H9 (cell line): ENCODE measurements around the gene FOXK1. TPM values are rescaled to one million over a fixed set of nuclear protein-coding genes. Genes with fewer than 3 reads are reported as not detected.

Source experiments
- DNase-seq: peaks from one replicate; pipeline ENCODE4 v3.0.0-alpha.2; 2017
- H2AFZ ChIP-seq: one replicate; pipeline ENCODE4 v1.6.1; 2013; ENCODE audit warnings: mild to moderate bottlenecking, low read length, control low read depth, moderate library complexity
- H2AK5ac ChIP-seq: 2 replicates; pipeline ENCODE4 v1.6.1; 2013; ENCODE audit warnings: low read length, control low read depth, mixed read lengths; ENCODE audit not compliant: insufficient read length
- H2BK120ac ChIP-seq: one replicate; pipeline ENCODE4 v1.6.1; 2013; ENCODE audit warnings: low read depth, mild to moderate bottlenecking, low read length, control low read depth, inconsistent platforms; ENCODE audit not compliant: poor library complexity, severe bottlenecking
- H2BK12ac ChIP-seq: 2 replicates; pipeline ENCODE4 v1.6.1; 2013; ENCODE audit warnings: low read length, control low read depth, mixed read lengths, low read depth; ENCODE audit not compliant: insufficient read length
- H2BK15ac ChIP-seq: 2 replicates; pipeline ENCODE4 v1.6.1; 2013; ENCODE audit warnings: low read depth, low read length, control low read depth
- H2BK20ac ChIP-seq: one replicate; pipeline ENCODE4 v1.6.1; 2013; ENCODE audit warnings: low read depth, mild to moderate bottlenecking, low read length, control low read depth, inconsistent platforms; ENCODE audit not compliant: poor library complexity, severe bottlenecking
- H2BK5ac ChIP-seq: 2 replicates; pipeline ENCODE4 v1.6.1; 2013; ENCODE audit warnings: low read length, control low read depth, mixed read lengths; ENCODE audit not compliant: insufficient read length
- H3K14ac ChIP-seq: 2 replicates; pipeline ENCODE4 v1.6.1; 2013; ENCODE audit warnings: low read length, control low read depth; ENCODE audit not compliant: insufficient read depth
- H3K18ac ChIP-seq: 2 replicates; pipeline ENCODE4 v1.6.1; 2013; ENCODE audit warnings: low read depth, mild to moderate bottlenecking, mixed read lengths, low read length, control low read depth; ENCODE audit not compliant: insufficient read length
- H3K23ac ChIP-seq: 2 replicates; pipeline ENCODE4 v1.6.1; 2013; ENCODE audit warnings: low read length, control low read depth, mixed read lengths, low read depth; ENCODE audit not compliant: insufficient read length
- H3K23me2 ChIP-seq: 2 replicates; pipeline ENCODE4 v1.6.1; 2013; ENCODE audit warnings: low read depth, mild to moderate bottlenecking, mixed read lengths, low read length, control low read depth; ENCODE audit not compliant: insufficient read length, poor library complexity, severe bottlenecking
- H3K27ac ChIP-seq: 2 replicates; pipeline ENCODE4 v1.5.1; 2013; ENCODE audit warnings: low read length, control low read depth, mixed read lengths, low read depth; ENCODE audit not compliant: insufficient read length
- H3K27me3 ChIP-seq: 2 replicates; pipeline ENCODE4 v1.6.1; 2013; ENCODE audit warnings: low read length, control low read depth, inconsistent platforms; ENCODE audit not compliant: insufficient read depth
- H3K4ac ChIP-seq: 2 replicates; pipeline ENCODE4 v1.6.1; 2013; ENCODE audit warnings: low read depth, mild to moderate bottlenecking, control low read depth, inconsistent platforms, low read length, moderate library complexity
- H3K4me1 ChIP-seq: 2 replicates; pipeline ENCODE4 v1.6.1; 2013; ENCODE audit warnings: low read length, control low read depth, inconsistent platforms; ENCODE audit not compliant: insufficient read depth
- H3K4me2 ChIP-seq: 2 replicates; pipeline ENCODE4 v1.6.1; 2013; ENCODE audit warnings: low read length, control low read depth, mixed read lengths; ENCODE audit not compliant: insufficient read length, insufficient read depth
- H3K56ac ChIP-seq: 2 replicates; pipeline ENCODE4 v1.6.1; 2013; ENCODE audit warnings: low read depth, mild to moderate bottlenecking, mixed read lengths, low read length, control low read depth; ENCODE audit not compliant: insufficient read length
- H3K79me1 ChIP-seq: 2 replicates; pipeline ENCODE4 v1.6.1; 2013; ENCODE audit warnings: low read depth, mild to moderate bottlenecking, moderate library complexity, low read length, control low read depth, inconsistent platforms; ENCODE audit not compliant: insufficient read depth, poor library complexity, severe bottlenecking
- H3K79me2 ChIP-seq: 2 replicates; pipeline ENCODE4 v1.6.1; 2013; ENCODE audit warnings: low read length, control low read depth, inconsistent platforms; ENCODE audit not compliant: insufficient read depth
- H3K9ac ChIP-seq: 2 replicates; pipeline ENCODE4 v1.6.1; 2013; ENCODE audit warnings: low read length, control low read depth, mixed read lengths; ENCODE audit not compliant: insufficient read length; ENCODE audit errors: extremely low read depth
- H3K9me3 ChIP-seq: one replicate; pipeline ENCODE4 v1.6.1; 2013; ENCODE audit warnings: low read depth, low read length, inconsistent platforms; ENCODE audit not compliant: control insufficient read depth
- H3T11ph ChIP-seq: one replicate; pipeline ENCODE4 v1.6.1; 2013; ENCODE audit warnings: mild to moderate bottlenecking, low read length, control low read depth, inconsistent platforms
- H4K20me1 ChIP-seq: one replicate; pipeline ENCODE4 v1.6.1; 2013; ENCODE audit not compliant: control insufficient read depth, insufficient read length, insufficient read depth
- H4K5ac ChIP-seq: 2 replicates; pipeline ENCODE4 v1.6.1; 2013; ENCODE audit warnings: low read depth, mild to moderate bottlenecking, mixed read lengths, low read length, control low read depth; ENCODE audit not compliant: insufficient read length
- H4K8ac ChIP-seq: replicated peaks from 2 replicates; pipeline ENCODE4 v1.6.1; 2013; ENCODE audit warnings: low read length, control low read depth, mixed read lengths, low read depth; ENCODE audit not compliant: insufficient read length
- H4K91ac ChIP-seq: 2 replicates; pipeline ENCODE4 v1.6.1; 2013; ENCODE audit warnings: low read depth, mild to moderate bottlenecking, moderate library complexity, mixed read lengths, low read length, control low read depth; ENCODE audit not compliant: insufficient read length
- H3K27ac Mint-ChIP-seq, 3 experiments: 2 replicates in 2 of 3; 3 replicates in 1 of 3; pipeline ENCODE4 v1.8.0; 2020 to 2021; ENCODE audit warnings: mixed read lengths in 3 of 3, mild to moderate bottlenecking in 1 of 3, moderate library complexity in 1 of 3
- H3K27me3 Mint-ChIP-seq: 2 replicates; pipeline ENCODE4 v1.8.0; 2021; ENCODE audit warnings: low read depth, mild to moderate bottlenecking, moderate library complexity, mixed read lengths
- H3K36me3 Mint-ChIP-seq, 3 experiments: 2 replicates in 2 of 3; 3 replicates in 1 of 3; pipeline ENCODE4 v1.8.0; 2020 to 2021; ENCODE audit warnings: low read depth in 3 of 3, mixed read lengths in 3 of 3; ENCODE audit not compliant: insufficient read depth in 1 of 3
- H3K4me1 Mint-ChIP-seq, 2 experiments: 2 replicates each; pipeline ENCODE4 v1.8.0; 2020; ENCODE audit warnings: mixed read lengths in 2 of 2
- H3K4me3 Mint-ChIP-seq, 2 experiments: 2 replicates in 1 of 2; 3 replicates in 1 of 2; pipeline ENCODE4 v1.8.0; 2020 to 2021; ENCODE audit warnings: mild to moderate bottlenecking in 2 of 2, mixed read lengths in 2 of 2, moderate library complexity in 1 of 2
- H3K9me3 Mint-ChIP-seq, 2 experiments: 2 replicates in 1 of 2; 3 replicates in 1 of 2; pipeline ENCODE4 v1.8.0; 2020; ENCODE audit warnings: mild to moderate bottlenecking in 2 of 2, mixed read lengths in 2 of 2, moderate library complexity in 1 of 2
- CTCF ChIP-seq: fragments of 200-600 bp; sonication (generic); conservative IDR thresholded peaks from 3 replicates; pipeline ENCODE4 v1.8.0; 2021; ENCODE audit warnings: antibody characterized with exemption, mild to moderate bottlenecking
- WGBS: extraction: QIAGEN DNeasy Blood & Tissue Kit; methylation state at CpG from one replicate; pipeline ENCODE4 v1.1.7; 2013; ENCODE audit warnings: missing lambda C conversion rate, low lambda C conversion rate, mixed read lengths; ENCODE audit not compliant: insufficient read length; ENCODE audit errors: extremely low coverage; 5-methylcytosine and 5-hydroxymethylcytosine counted together
- total RNA-seq: library from RNA; stranded (reverse); gene quantifications from 2 replicates; pipeline ENCODE4 v1.2.1, GENCODE V29; 2021

Gene FOXK1
- total RNA-seq, 1 experiment from 2014 or later, result 14.4 TPM

GRCh38 chr7:4797858-4798705 is 116.0 kb downstream of the FOXK1 start:
- no peaks in the 10 kb centered on the region for H4K20me1 ChIP-seq

More at GRCh38 chr7:4797858-4798705, 116.0 kb downstream of the FOXK1 start:
- no CpG with 5 or more reads among the region's 37 CpGs for WGBS
- H2BK15ac ChIP-seq, result no peak overlapping the region
- H2BK120ac ChIP-seq, result no peak overlapping the region
- no peak overlapping the region for H3K14ac ChIP-seq
- no peak overlapping the region for H3K4me2 ChIP-seq
- H3K9me3 ChIP-seq, result no peaks in the 10 kb centered on the region
- no peak overlapping the region for H4K5ac ChIP-seq
- H4K8ac ChIP-seq, result no peak overlapping the region
- H3K27me3 ChIP-seq, result no peaks in the 10 kb centered on the region
- H3K4me1 Mint-ChIP-seq, result peaks cover 6 to 7% of the 10 kb centered on the region in 2 experiments; a peak in 3 of 4 replicates
- no peak overlapping the region for H2AK5ac ChIP-seq
- no peak overlapping the region for H3K18ac ChIP-seq
- H3K79me2 ChIP-seq, result no peaks in the 10 kb centered on the region
- H3K23me2 ChIP-seq, result no peaks in the 10 kb centered on the region
- peak; percentile 81 for DNase-seq
- H2BK5ac ChIP-seq, result no peak overlapping the region
- peaks cover 7 to 9% (median 7%) of the 10 kb centered on the region in 3 experiments; a peak in 5 of 7 replicates for H3K36me3 Mint-ChIP-seq
- no peak overlapping the region for H3K27ac Mint-ChIP-seq
- no peak overlapping the region for H4K91ac ChIP-seq
- no peak overlapping the region for H2AFZ ChIP-seq
- no peak overlapping the region for H3K56ac ChIP-seq
- no peaks in the 10 kb centered on the region; the same call in 1 of the 2 replicates for H3K27me3 Mint-ChIP-seq
- H3K23ac ChIP-seq, result no peak overlapping the region
- H3K4ac ChIP-seq, result no peak overlapping the region
- H3K9ac ChIP-seq, result no peak overlapping the region
- no peaks in the 10 kb centered on the region for H3K79me1 ChIP-seq
- H3K9me3 Mint-ChIP-seq, result peaks cover 0 to 3% of the 10 kb centered on the region in 2 experiments; a peak in 2 of 5 replicates
- H3K4me1 ChIP-seq, result no peaks in the 10 kb centered on the region
- peak; percentile 98 for TF ChIP-seq CTCF
- no peak overlapping the region for H3T11ph ChIP-seq
- H3K27ac ChIP-seq, result no peak overlapping the region
- no peak overlapping the region for H2BK12ac ChIP-seq
- no peak overlapping the region for H2BK20ac ChIP-seq
- no peak overlapping the region for H3K4me3 Mint-ChIP-seq
